K562 (cell line): ENCODE data around the gene LENEP. TPM values are rescaled to one million over a fixed set of nuclear protein-coding genes. Genes with fewer than 3 reads are reported as not detected.

Experiments
- ATF1 ChIP-seq, 2 experiments: fragments of 450-650 bp in 1 of 2; IDR thresholded peaks; 2 replicates each; pipeline ENCODE4 v1.6.1; 2016; ENCODE audit warnings: missing compliant biosample characterization in 1 of 2, missing genetic modification characterization in 1 of 2
- BRD4 ChIP-seq: fragments of 200-600 bp; sonication (generic); IDR thresholded peaks from 2 replicates; pipeline ENCODE4 v1.6.1; 2017; ENCODE audit warnings: inconsistent platforms
- CTBP1 ChIP-seq: fragments of 450-650 bp; IDR thresholded peaks from 2 replicates; pipeline ENCODE4 v1.6.1; 2016; ENCODE audit warnings: borderline replicate concordance
- DACH1 ChIP-seq: fragments of 450-650 bp; IDR thresholded peaks from 2 replicates; pipeline ENCODE4 v1.6.1; 2018; ENCODE audit not compliant: partially characterized antibody
- HMG20A ChIP-seq: fragments of 450-650 bp; formaldehyde crosslinking; conservative IDR thresholded peaks from 2 replicates; pipeline ENCODE4 v1.4.0; 2020; ENCODE audit warnings: mild to moderate bottlenecking, mixed read lengths
- HNRNPLL ChIP-seq: fragments of 200-400 bp; formaldehyde crosslinking; IDR thresholded peaks from 2 replicates; pipeline ENCODE4 v1.6.1; 2017; ENCODE audit warnings: low read length, low read depth, mild to moderate bottlenecking; ENCODE audit not compliant: poor library complexity, severe bottlenecking
- HNRNPUL1 ChIP-seq: fragments of 200-400 bp; formaldehyde crosslinking; IDR thresholded peaks from 2 replicates; pipeline ENCODE4 v1.6.1; 2017; ENCODE audit warnings: low read length
- JUNB ChIP-seq: fragments of 450-650 bp; formaldehyde crosslinking; conservative IDR thresholded peaks from 2 replicates; pipeline ENCODE4 v1.4.0; 2020; ENCODE audit warnings: mild to moderate bottlenecking
- KAT7 ChIP-seq: sonication (generic); formaldehyde crosslinking; IDR thresholded peaks from 2 replicates; pipeline ENCODE4 v1.8.0; 2022; ENCODE audit warnings: missing genetic modification reagents, mild to moderate bottlenecking, borderline replicate concordance
- KDM5B ChIP-seq: fragments of 200-600 bp; sonication (generic); IDR thresholded peaks from 2 replicates; pipeline ENCODE4 v1.6.1; 2012; ENCODE audit warnings: low read depth, mild to moderate bottlenecking, moderate library complexity, low read length, control low read depth, inconsistent platforms; ENCODE audit not compliant: insufficient replicate concordance
- LCOR ChIP-seq: sonication (generic); formaldehyde crosslinking; IDR thresholded peaks from 2 replicates; pipeline ENCODE4 v1.8.0; 2022; ENCODE audit warnings: mild to moderate bottlenecking, missing genetic modification reagents
- MTA3 ChIP-seq: fragments of 450-650 bp; formaldehyde crosslinking; IDR thresholded peaks from 2 replicates; pipeline ENCODE4 v1.6.1; 2017; ENCODE audit warnings: mild to moderate bottlenecking, borderline replicate concordance
- NR4A1 ChIP-seq, 2 experiments: fragments of 250-450 bp in 1 of 2; fragments of 450-650 bp in 1 of 2; sonication (Bioruptor Pico) in 1 of 2; IDR thresholded peaks; 2 replicates each; pipeline versions ENCODE4 v1.4.0 to v1.6.1; 2016 to 2020; ENCODE audit warnings: mild to moderate bottlenecking in 2 of 2, missing compliant biosample characterization in 1 of 2, missing genetic modification characterization in 1 of 2, moderate library complexity in 1 of 2
- PYGO2 ChIP-seq: fragments of 450-650 bp; IDR thresholded peaks from 2 replicates; pipeline ENCODE4 v1.6.1; 2016; ENCODE audit warnings: mild to moderate bottlenecking, missing genetic modification characterization, moderate library complexity, missing compliant biosample characterization
- RBBP5 ChIP-seq: fragments of 200-600 bp; sonication (generic); IDR thresholded peaks from 2 replicates; pipeline ENCODE4 v1.6.1; 2012; ENCODE audit warnings: borderline replicate concordance, mild to moderate bottlenecking, low read length, control low read depth, inconsistent platforms; ENCODE audit not compliant: insufficient read depth, poor library complexity, severe bottlenecking
- RBM39 ChIP-seq: fragments of 200-400 bp; formaldehyde crosslinking; optimal IDR thresholded peaks from 2 replicates; pipeline ENCODE3; 2018; ENCODE audit warnings: low read depth, low read length
- ZBTB7A ChIP-seq: IDR thresholded peaks from 2 replicates; pipeline ENCODE4 v1.6.1; 2011; ENCODE audit warnings: low read depth, mild to moderate bottlenecking, low read length, moderate library complexity, borderline replicate concordance; ENCODE audit not compliant: control insufficient read depth
- ZFP30 ChIP-seq: fragments of 250-450 bp; sonication (Bioruptor Pico); IDR thresholded peaks from 2 replicates; pipeline ENCODE4 v1.8.0; 2022; ENCODE audit warnings: moderate library complexity, mild to moderate bottlenecking, inconsistent platforms, borderline replicate concordance
- ZNF24 ChIP-seq: fragments of 450-650 bp; IDR thresholded peaks from 2 replicates; pipeline ENCODE4 v1.6.1; 2016
- polyA plus RNA-seq, 8 experiments: library from polyadenylated mRNA; depleted of rRNA in 4 of 8; stranded (reverse) in 5 of 8; unstranded in 3 of 8; fragments of >200 nt; fragmentation: Nextera tagmentation in 2 of 8; fragmentation: Illumina TruSeq in 1 of 8; extraction: Ambion mirVana in 2 of 8; extraction: Trizol in 1 of 8; gene quantifications; 2 replicates each; pipeline versions ENCODE4 v1.2.1 to v1.2.3, GENCODE V29; 2011 to 2014; ENCODE audit warnings: inconsistent platforms in 1 of 8, missing spikeins in 1 of 8
- total RNA-seq, 7 experiments: library from RNA; depleted of rRNA in 6 of 7; stranded (reverse); fragments of >200 nt in 6 of 7; fragmentation: Illumina TruSeq in 2 of 7; extraction: Trizol in 2 of 7; gene quantifications; 2 replicates each; pipeline versions ENCODE4 v1.2.1 to v1.2.3, GENCODE V29; 2011 to 2021; ENCODE audit warnings: low replicate concordance in 1 of 7
- TF ChIP-seq, protein P1 (sequence below): sonication (generic); formaldehyde crosslinking; IDR thresholded peaks from 2 replicates; pipeline ENCODE4 v1.9.0; 2022; ENCODE audit warnings: mild to moderate bottlenecking, missing genetic modification reagents
- TF ChIP-seq, protein P2 (sequence below), 2 experiments: fragments of 250-450 bp in 1 of 2; fragments of 450-650 bp in 1 of 2; sonication (Bioruptor Pico) in 1 of 2; IDR thresholded peaks; 2 replicates each; pipeline versions ENCODE4 v1.6.1 to v1.8.0; 2016 to 2021; ENCODE audit warnings: mild to moderate bottlenecking in 2 of 2, moderate library complexity in 2 of 2, missing compliant biosample characterization in 1 of 2, missing genetic modification characterization in 1 of 2
- TF ChIP-seq, protein P3 (sequence below): fragments of 450-650 bp; formaldehyde crosslinking; IDR thresholded peaks from 2 replicates; pipeline ENCODE4 v1.4.0; 2022; ENCODE audit warnings: missing genetic modification characterization
- TF ChIP-seq, protein P4 (sequence below): fragments of 450-650 bp; IDR thresholded peaks from 2 replicates; pipeline ENCODE4 v1.6.1; 2016; ENCODE audit warnings: borderline replicate concordance

LENEP gene
- total and polyA plus RNA-seq, 9 of the 15 experiments (the other 6 are each of a cell fraction or from before 2014, with no cell fraction given): 0.23 to 0.87 (median 0.67) TPM; not detected in 5

DNA sequence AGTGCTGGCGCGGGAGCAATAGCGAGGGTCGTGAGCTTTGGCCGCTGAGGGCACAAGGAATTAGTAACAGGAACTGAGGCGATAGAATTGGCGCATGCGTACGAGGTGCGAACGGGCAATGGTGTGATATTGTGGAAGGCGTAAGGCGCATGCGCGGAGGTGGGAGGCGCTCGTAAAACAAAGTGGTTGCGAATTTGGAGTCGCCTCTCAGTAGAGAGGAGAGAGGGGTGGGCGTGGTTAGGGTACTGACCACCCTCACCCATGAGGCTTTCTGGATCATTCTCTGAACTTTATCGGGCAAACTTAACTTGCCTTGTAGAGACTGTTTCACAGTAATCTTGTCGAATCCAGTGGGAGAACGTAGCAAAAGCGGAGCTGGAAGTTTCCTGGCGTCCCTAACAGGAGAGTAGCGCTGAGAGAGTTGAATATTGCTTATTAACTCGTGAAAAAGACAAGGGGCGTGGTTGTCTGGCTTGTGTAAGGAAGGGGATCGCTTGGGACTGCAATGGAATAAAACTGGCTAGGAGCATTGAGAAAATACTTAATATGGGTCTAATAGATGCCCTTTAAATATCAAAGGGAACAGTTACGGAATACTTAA lies 18.5 kb upstream of the LENEP start (continued):
- TF ChIP-seq RBBP5 (no peak), RBM39 (no peak), JUNB (CRISPR knock-in tag) (0 out of 2 replicates have a peak, but pooled peaks have one; percentile 21), PYGO2 (tag) (0 out of 2 replicates have a peak, but pooled peaks have one; percentile 20), CTBP1 (peak; percentile 16; the same call in 1 of the 2 replicates), MTA3 (0 out of 2 replicates have a peak, but pooled peaks have one; percentile 3), DACH1 (no peak), NR4A1 (CRISPR knock-in tag; IDR thresholded peaks at IDR 0.05) (0 out of 2 replicates have a peak, but pooled peaks have one; percentile 0), NR4A1 (tag; IDR thresholded peaks at IDR 0.05) (no peak), ZFP30 (CRISPR knock-in tag) (no peak), HNRNPLL (peak; percentile 10), ATF1 (CRISPR knock-in tag; IDR thresholded peaks at IDR 0.05) (no peak), ATF1 (tag; IDR thresholded peaks at IDR 0.05) (no peak), ZBTB7A (peak; percentile 90; the same call in 1 of the 2 replicates), HMG20A (CRISPR knock-in tag) (no peak), ZNF24 (no peak), KAT7 (CRISPR knock-in tag) (0 out of 2 replicates have a peak, but pooled peaks have one; percentile 80), KDM5B (peak; percentile 53), LCOR (CRISPR knock-in tag) (peak; percentile 83), HNRNPUL1 (no peak), BRD4 (0 out of 2 replicates have a peak, but pooled peaks have one; percentile 1)
- TF ChIP-seq, protein P1, sequence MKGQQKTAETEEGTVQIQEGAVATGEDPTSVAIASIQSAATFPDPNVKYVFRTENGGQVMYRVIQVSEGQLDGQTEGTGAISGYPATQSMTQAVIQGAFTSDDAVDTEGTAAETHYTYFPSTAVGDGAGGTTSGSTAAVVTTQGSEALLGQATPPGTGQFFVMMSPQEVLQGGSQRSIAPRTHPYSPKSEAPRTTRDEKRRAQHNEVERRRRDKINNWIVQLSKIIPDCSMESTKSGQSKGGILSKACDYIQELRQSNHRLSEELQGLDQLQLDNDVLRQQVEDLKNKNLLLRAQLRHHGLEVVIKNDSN (CRISPR knock-in tag): no peak
- TF ChIP-seq, protein P2, sequence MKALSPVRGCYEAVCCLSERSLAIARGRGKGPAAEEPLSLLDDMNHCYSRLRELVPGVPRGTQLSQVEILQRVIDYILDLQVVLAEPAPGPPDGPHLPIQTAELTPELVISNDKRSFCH (CRISPR knock-in tag; IDR thresholded peaks at IDR 0.05): no peak
- TF ChIP-seq, protein P2 (tag; IDR thresholded peaks at IDR 0.05): no peak
- TF ChIP-seq, protein P3, sequence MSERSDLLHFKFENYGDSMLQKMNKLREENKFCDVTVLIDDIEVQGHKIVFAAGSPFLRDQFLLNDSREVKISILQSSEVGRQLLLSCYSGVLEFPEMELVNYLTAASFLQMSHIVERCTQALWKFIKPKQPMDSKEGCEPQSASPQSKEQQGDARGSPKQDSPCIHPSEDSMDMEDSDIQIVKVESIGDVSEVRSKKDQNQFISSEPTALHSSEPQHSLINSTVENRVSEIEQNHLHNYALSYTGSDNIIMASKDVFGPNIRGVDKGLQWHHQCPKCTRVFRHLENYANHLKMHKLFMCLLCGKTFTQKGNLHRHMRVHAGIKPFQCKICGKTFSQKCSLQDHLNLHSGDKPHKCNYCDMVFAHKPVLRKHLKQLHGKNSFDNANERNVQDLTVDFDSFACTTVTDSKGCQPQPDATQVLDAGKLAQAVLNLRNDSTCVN (CRISPR knock-in tag): peak; percentile 46
- TF ChIP-seq, protein P4, sequence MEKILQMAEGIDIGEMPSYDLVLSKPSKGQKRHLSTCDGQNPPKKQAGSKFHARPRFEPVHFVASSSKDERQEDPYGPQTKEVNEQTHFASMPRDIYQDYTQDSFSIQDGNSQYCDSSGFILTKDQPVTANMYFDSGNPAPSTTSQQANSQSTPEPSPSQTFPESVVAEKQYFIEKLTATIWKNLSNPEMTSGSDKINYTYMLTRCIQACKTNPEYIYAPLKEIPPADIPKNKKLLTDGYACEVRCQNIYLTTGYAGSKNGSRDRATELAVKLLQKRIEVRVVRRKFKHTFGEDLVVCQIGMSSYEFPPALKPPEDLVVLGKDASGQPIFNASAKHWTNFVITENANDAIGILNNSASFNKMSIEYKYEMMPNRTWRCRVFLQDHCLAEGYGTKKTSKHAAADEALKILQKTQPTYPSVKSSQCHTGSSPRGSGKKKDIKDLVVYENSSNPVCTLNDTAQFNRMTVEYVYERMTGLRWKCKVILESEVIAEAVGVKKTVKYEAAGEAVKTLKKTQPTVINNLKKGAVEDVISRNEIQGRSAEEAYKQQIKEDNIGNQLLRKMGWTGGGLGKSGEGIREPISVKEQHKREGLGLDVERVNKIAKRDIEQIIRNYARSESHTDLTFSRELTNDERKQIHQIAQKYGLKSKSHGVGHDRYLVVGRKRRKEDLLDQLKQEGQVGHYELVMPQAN: peak; percentile 20
